Dedifferentiated amniotic fluid mesenchymal stem cell (primary cell): Measurements from ENCODE around the gene VWA3B.
A peak's percentile ranks its signal among the peaks of the same experiment; 100 is the strongest.
"Not testable (repeated sequence)": the region's sequence is repeated elsewhere in the genome, so short reads cannot be mapped to it uniquely, and the experiment has no call there.

Experiments
- DNase-seq: peaks from one replicate; pipeline ENCODE4 v3.0.0-alpha.2; 2016; ENCODE audit errors: extremely low spot score

Gene VWA3B

DNA sequence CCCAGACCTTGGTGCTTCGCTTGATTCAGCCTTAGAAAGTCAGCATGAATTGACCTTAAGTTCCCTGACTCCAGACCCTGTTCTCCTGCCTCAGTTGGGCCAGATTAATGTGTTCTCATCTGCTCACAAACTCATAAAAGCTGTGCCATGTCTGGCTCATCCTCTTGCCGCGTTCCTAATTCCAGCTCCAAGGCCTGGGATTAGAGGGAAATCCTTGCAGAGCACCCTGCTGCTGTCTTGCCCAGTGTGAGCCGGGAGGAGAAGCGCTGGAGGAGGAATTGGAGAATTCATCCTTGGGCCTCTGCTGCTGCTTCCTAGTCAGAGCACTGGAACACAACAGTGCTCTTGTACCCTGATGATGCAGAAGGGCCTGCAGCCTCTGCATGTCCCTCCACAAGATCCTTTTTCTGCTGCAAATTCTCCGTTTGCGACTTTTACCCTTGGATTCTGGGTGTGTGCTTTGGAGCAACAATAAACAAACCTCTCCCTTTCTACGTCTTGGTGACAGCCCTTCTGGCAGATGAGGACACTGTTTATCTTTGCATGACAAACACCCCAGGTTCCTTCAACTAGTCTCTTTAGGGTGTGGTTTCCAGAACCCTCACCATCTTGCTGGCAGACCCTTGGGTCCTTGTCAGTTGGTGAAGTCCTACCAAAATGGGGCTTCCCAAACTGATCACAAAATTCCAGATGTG, 212.4 kb downstream of the VWA3B start:
- no peak for DNase-seq

DNA sequence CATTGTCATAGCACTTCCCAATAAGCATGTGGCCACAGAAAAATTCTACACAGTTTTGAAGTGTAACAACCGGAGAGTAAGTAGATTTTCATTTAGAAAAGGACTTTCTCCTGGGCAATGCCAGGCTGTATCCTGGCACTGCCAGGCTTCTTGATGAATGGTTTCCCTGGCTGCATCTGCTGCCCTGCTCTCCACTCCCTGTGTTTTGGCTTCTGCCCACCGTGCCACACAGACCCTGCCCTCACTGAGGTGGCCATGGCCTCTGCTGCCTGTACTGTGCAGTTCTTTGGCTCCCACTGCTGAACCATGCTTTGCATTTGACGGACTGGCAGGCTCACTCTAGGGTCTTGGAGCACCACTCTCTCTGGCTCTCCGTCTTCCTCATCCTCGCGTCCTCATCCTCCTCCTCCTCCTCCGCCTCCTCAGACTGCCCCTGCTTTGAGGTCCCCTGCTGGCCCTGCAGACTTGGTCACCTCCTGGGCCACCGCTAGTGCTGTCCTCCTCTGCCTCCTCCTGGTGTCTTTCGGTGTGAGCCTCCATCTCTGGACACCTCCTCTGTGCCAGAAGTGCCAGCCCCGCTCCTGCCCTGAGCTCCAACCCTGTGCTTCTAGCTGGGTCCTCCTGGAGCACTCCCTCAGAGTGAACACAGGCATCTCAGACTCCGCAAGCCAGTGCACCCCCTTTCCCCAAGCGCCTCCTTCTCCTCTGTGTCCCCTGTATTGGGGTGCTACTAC, 213.3 kb downstream of the VWA3B start:
- DNase-seq, result no peak

DNA sequence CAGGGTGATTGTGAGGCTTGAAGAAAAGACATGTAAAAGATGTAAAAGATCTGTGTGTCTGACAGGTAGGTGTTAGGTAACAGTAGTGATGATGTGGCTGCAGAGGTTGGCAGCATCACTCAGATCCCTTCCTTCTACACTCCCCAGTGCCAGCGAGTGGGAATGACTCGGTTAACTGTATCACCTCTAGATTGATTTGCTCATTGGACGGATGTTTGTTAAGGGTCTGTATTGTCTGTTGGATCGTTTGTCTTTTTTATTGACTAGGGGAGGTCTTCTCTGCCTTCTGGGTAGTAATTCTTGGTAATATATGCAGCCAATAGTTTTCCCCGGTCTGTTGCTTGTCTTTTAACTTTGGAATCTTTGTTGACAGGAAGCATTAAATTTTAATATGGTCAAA, 214.5 kb downstream of the VWA3B start:
- DNase-seq, result no peak

DNA sequence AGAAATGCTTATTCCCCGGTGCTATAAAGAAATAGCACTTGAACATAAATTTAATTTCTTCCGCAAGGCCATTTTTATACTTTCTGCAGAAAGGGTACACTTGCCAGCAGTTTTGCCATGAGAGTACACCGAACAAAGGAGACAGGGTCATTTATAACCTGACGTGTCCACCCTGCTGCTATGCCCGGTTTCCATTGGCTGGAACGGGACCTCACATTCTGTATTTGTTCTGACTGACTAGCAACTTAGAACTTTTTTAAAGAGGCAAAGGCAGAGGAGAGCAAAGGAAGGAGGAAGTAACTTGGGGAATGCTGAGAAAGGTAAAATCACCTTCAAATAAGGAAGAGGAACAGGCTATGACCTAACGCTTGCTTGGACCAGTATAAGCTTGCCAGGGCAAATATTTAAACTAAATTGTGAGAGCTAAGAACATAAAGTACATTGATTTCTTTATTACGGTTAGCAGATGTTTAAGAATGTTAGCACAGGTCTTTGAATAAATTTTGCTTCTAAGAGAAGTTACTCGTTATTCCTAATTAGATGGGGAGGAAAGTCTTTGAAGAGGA, 220.2 kb downstream of the VWA3B start:
- not testable (repeated sequence) for DNase-seq

DNA sequence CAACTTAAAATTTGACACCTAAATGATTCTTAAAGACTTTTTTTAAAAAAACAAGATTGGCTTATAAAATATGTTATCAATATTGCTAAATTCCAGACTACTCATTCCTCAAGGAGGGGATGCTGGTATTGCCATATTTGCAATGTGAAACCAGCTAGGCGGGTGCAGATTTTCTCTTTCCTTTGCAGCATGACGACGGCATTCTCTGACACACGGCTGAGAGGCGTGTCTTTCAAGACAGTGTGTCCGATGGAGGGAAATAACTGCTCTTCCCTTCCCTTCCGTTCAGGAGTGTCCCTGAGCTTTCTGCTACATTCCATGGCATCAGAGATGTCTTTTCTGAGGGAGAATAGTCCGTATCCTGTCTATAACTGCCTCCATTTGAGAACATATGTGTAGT, 221.1 kb downstream of the VWA3B start:
- DNase-seq, result peak; percentile 20

DNA sequence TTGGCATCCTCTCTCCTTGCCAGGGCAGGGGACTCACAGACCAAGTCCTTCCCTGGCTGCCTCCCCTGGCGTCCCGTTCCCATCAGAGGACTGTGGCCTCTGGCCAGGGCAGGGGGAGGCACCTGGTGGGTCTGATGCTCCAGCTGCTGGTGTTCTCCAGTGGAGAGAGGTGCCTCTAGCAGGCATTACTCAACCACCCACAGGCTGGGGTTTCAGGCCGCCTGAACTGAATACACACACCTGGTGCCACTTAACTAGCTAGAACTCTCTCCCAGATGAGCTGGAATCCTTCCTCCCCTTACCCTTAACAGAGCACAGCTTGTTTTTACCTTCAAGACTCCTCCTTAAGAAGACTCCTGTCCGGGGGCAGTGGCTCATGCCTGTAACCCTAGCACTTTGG, 221.6 kb downstream of the VWA3B start:
- DNase-seq, result no peak

DNA sequence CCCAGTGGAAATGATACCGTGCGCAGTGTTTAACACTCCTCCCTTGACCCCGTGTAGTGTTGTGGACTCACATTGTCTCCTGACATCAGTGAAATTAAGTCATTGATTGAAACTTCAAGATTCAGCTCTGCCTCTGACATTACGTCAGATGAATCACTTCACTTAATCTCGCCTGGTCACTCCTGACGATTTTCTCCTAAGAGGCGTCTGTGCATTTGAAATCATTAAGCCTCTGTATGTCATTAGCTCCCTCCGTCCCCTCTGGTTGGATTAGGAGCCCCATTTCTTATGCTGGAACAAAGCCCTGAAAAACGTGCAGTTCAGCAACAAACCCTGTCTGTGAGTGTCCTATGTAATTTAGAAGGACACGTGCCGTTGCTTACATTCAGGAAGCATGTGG, 222.6 kb downstream of the VWA3B start:
- DNase-seq, result no peak

DNA sequence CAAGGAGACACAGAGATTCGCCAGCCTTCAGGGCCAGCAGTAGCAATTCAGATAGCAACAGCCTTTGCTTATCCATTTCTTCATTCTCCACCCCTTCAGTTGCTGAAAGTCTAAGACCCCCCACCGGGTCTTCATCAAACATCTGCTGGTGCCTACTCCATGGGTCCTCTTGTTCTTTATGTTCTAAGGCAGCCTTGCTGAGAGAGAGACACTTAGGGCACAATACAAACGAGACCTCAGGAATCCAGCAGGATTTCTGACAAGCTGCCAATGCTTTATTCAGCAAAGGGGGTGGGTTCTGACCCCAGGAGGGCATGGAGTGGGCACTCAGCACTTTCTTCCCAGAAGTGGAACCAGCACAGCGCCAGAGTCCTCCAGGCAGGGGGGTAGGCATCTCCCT, 223.0 kb downstream of the VWA3B start:
- no peak for DNase-seq

DNA sequence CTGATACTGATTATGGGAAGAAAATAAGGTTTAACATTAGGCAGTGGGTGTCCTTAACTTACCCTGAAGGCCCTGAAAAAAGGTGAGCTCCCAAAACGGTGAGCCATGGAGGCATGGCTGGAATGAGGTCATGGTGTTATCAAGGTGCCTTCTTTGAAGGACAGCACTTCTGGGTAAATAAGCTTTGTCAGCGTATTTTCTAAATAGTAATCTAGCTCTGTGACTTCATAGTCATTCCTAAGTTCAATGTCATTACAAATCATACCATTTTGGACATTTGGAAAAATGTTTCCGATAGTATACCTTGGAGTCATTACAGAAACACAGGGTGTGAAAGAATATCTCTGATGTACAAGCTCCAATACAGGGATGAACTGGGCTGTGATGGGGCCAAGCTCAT, 224.1 kb downstream of the VWA3B start:
- no peak for DNase-seq

DNA sequence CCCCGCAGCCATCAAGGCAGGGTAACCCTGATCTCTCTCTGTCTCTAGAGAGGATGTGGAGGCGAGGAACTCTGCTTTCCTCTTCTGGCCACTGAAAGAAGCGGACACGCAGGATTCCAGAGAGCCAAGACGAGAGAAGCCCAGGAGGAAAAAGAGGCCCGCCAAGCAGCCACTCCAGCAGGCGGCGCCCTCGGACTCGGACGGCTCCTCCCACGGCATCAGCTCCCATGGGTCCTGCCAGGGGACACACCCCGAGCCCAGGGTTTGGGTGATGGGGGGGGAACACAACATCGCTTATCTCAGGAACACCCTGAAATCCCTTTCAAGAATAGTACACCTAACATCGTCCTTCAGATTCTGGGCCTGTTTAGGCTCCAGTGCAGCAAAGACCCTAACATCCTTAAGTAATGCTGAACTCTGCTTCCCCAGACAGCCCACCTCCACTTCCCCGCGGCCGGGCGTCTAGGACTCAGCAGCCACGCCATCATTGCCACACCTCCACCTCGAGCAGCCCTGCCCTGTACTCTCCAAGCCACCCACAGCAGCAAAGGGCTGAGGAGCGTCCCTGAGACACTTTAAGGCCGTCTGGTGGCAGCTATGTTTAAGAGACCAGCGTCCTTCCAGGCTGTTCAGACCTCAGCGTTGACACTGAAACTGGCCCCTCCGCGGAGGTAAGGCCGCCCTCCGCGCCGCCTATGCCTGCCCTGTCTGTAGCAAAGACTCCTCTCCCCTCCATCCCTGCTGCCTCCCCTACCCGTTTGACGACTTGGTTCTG, 225.0 kb downstream of the VWA3B start:
- DNase-seq, result no peak

DNA sequence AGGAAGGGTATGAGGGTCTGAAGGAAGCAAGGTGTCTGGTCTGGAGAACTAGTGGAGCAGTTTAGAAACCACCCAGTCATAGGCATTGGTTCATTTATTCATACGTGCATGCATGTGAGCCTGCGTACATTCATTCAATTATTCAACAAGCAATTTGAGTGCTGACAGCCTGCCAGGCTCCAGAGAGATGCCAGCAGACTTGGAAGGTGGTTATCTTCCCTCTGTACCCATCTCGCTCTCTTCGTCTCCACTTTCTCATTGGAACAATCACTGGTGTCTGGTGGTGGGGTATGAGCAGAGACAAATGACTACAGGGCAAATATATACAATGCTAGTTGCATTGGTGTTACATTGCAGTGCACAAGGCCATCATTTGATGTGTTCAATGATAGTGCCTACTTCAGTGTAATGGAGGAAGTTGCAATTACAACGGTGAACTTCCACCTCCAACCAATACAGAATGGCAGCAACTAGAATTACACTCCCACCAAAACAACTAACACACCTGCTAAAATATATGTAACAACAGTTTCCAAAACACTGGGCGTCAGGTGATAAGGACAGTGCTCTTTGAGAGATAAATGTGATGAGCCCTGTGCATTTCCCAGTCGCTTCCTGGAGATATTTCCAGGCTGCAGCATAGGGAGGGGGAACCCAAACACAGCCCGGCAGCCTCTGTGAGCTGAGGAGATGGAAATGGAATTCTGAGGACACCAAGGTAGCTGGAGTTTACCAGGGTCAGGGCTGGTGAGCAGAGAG, 226.7 kb downstream of the VWA3B start:
- DNase-seq, result no peak

DNA sequence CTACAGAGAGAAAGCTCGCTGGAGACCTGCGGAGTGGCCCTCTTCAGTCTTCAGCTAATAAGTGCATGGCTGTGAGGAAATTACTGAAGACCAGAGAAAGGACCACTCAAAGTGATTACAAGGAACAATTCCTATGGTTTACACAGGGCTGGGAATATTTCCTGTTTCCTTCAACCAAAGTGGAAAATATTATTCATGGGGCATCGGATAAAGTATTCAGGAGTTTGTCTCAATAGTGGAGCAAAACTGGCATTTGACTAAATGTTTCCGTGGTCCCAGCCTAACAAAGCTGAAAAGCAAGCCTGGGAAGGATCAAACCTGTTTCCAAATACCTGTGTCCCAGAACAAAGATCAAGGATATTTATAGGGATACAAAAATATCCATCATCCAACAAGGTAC, 227.3 kb downstream of the VWA3B start:
- DNase-seq, result no peak

DNA sequence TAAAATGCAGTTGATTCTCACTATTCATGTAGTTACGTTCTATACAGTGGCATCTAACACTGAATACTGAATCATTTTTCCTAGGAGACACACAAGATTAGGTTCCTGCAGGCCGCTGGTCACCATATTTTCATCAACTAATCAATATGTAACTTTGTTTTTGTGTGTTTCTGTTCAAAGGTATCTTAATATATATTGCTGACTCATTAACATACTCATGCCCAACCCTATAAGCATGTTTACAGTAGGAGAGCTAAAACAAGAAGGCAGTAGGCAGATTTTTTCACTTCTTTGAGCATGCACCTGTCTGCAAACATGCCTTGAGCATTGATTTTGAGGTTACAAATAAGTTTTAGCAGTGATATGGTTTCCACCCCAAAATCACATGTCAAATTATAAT, 229.0 kb downstream of the VWA3B start:
- no peak for DNase-seq

DNA sequence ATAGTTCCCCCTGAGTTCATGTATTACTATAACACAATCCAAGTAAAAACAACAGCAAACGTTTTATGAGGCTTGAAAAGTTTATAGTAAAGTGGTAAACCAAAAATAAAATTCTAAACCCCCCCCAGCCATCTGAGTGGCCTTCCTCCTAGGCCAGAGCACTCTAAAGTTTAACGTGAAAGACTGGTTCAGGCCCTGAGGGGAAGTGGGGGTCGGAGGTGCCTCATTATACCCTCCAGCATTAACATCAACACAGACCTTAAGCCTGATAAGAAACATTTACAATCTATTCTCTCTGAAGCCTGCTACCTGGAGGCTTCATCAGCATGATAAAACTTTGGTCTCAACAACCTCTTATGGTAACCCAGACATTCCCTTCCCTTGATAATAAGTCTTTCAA, 230.2 kb downstream of the VWA3B start:
- no peak for DNase-seq

DNA sequence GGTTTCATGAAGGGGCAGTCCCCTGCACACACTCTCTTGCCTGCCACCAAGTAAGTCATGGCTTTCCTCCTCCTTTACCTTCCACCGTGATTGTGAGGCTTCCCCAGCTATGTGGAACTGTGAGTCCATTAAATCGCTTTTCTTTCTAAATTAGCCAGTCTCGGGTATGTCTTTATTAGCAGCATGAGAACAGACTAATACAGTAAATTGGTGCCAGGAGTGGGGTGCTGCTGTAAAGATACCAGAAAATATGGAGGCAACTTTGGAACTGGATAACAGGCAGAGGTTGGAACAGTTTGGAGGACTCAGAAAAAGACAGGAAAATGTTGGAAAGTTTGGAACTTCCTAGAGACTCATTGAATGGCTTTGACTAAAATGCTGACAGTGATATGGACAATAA, 233.2 kb downstream of the VWA3B start:
- not testable (repeated sequence) for DNase-seq

DNA sequence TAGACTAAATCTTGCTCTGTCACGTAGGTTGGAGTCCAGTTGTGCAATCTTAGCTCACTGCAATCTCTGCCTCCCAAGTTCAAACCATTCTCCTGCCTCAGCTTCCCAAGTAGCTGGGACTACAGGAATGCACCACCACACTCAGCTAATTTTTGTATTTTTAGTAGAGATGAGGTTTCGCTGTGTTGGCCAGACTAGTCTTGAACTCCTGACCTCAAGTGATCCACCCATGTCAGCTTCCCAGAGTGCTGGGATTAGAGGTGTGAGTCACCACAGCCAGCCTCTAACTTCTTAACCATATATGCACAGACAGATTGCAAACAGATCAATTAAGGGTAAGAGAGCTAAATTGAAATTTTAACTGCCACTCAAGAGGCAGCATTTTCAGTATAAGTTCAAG, 237.2 kb downstream of the VWA3B start:
- no peak for DNase-seq

DNA sequence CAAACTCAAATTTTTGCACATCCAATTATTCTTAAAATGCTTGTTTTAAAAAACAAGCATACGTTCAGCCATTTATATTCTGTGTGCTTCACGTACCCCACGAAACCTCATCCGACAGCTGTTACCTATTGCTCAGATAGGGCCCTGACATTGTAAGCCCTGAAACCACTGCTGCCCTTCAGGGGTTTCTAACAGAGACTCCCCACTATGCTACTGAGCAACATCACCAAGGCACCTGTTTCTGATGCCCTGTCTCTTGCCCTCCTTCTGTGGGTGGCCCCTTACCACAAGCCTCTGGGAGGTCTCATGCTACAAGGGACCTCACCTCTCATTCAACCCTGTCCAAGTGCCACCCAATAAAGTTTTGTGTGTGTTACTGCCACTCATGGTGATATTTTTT, 240.8 kb downstream of the VWA3B start:
- DNase-seq, result no peak

DNA sequence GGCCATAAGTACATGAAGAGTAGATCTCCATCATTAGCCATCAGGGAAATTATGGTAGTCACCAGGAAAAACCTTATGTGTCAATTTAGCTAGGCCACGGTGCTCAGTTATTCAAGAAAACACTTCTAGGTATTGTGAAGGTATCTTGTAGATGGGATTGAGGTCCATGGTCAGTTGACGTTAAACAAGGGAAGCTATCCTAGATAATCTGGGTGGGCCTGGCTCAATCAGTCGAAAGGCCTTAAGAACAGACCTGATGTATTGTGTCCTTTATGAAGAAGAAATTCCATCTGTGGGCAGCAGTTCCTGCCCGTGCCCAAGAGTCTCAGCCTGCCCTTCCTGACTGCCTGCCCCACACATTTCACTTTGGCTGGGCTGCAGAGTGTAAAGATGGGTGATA, 242.6 kb downstream of the VWA3B start:
- DNase-seq, result no peak

DNA sequence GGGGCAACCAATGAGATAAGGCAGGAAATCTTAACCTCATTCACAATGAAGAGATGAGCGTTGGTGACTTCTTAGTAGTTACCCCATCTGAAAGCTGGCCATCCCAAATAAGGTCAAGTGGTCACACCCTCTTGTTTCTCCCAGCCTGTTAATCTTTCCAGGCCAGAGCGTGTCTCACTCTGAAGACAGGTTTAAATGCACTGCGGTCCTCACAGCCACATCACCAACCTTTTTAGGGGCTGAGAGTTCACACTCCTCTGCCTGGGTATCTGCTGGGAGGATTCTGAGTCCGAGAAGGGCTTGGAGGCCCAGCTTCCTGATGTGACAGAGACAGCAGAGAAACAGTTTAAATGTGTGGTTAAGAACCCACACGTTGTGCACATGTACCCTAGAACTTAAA, 246.0 kb downstream of the VWA3B start:
- DNase-seq, result no peak

DNA sequence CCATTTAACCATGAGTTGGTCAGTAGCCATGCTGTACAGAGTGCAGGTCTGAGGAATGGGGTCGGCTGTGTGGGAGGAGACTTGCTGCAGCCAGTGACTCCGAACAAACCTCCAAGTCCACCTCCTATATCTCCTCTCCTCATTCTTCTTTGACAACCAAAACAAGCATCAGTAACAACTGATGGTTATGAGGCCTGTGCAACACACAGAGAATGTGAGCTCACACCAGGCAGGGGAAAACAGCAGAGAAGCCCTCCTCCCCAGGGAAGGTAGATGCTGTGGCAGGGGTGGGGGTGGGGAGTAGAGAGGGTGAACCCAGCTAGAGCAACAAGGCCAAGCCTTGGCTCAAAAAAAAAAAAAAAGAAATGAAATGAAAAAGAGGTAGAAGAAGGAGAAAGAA, 247.0 kb downstream of the VWA3B start:
- DNase-seq, result no peak

DNA sequence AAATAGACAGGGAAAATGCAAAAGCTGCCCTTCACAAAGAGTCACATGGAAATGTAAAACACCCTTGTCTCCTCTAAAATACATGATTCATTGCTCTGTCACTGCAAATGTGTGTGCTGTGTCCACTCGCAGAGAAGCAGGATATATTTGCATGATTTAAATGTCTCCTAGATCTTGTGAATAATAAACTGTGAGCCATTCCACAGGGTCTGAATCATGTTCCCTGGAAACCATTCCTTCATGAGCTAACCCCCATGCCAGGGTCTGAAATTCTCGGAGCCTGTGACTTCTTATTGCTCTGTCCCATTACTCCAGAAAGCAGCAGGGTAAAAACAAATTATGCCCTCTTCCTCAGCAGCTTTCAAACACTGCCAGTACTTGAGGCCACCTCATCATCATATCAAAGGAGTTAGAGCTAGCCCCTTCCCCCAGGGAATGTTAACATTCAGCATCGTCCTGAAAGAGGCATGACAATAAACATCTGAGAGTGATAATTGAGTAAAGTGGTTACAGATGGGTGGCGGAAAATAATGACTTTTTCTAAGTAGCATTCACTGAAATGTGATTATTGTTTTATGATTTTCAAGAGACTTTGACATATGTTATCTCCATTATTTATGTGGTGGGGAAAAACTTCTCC, 247.6 kb downstream of the VWA3B start:
- DNase-seq, result peak; percentile 85
